ENCODE data around the gene SLC6A11.

DNA sequence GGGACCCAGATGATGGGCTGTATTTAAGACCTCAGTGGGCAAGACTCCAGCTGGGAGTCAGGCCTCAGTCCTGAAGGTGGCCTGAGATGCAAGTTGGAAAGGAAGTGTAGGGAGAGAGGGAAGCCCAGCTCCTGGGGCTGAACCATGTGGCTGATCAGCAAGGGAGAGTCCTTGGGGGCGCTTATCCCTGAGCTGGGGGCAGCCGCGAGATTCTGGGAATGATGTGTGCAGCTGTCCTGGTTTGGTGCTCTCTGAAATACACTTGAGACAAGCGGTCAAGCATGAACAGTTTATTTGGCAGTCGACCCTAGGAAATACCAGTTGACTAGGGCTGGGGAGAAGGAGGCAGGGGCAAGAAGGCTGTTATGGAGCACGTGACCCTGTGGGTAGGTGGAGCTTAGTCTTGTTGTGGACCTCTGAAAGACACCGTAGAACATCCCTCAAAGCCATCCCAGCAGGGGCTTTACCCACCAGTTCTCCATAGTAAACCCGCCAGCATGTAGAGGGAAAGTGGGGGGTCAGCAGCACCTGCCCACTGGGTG is 41.8 kb upstream of the SLC6A11 start:
- TF ChIP-seq, protein P1, sequence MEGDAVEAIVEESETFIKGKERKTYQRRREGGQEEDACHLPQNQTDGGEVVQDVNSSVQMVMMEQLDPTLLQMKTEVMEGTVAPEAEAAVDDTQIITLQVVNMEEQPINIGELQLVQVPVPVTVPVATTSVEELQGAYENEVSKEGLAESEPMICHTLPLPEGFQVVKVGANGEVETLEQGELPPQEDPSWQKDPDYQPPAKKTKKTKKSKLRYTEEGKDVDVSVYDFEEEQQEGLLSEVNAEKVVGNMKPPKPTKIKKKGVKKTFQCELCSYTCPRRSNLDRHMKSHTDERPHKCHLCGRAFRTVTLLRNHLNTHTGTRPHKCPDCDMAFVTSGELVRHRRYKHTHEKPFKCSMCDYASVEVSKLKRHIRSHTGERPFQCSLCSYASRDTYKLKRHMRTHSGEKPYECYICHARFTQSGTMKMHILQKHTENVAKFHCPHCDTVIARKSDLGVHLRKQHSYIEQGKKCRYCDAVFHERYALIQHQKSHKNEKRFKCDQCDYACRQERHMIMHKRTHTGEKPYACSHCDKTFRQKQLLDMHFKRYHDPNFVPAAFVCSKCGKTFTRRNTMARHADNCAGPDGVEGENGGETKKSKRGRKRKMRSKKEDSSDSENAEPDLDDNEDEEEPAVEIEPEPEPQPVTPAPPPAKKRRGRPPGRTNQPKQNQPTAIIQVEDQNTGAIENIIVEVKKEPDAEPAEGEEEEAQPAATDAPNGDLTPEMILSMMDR (optimal IDR thresholded peaks at IDR 0.05 in 1 of 3, IDR thresholded peaks at IDR 0.05 in 1 of 3, conservative IDR thresholded peaks at IDR 0.05 in 1 of 3; ENCODE audit: extremely low read depth in 1 of 3, insufficient read depth in 2 of 3, low read length in 3 of 3), result no peak
- TF ChIP-seq EZH2 (IDR thresholded peaks at IDR 0.05; ENCODE audit: low read length), result no peak
